NCI-H146 treated with DMSO at 0.1 percent for 48 hours (cell line): ENCODE results near the gene PRR14.
"Not testable (repeated sequence)": the region's sequence is repeated elsewhere in the genome, so short reads cannot be mapped to it uniquely, and the experiment has no call there.

ENCODE experiments used
- DNase-seq: peaks from one replicate; lab custom pipeline; 2025; ENCODE audit not compliant: unreplicated experiment; lab: John Stamatoyannopoulos, UW

PRR14 gene

DNA sequence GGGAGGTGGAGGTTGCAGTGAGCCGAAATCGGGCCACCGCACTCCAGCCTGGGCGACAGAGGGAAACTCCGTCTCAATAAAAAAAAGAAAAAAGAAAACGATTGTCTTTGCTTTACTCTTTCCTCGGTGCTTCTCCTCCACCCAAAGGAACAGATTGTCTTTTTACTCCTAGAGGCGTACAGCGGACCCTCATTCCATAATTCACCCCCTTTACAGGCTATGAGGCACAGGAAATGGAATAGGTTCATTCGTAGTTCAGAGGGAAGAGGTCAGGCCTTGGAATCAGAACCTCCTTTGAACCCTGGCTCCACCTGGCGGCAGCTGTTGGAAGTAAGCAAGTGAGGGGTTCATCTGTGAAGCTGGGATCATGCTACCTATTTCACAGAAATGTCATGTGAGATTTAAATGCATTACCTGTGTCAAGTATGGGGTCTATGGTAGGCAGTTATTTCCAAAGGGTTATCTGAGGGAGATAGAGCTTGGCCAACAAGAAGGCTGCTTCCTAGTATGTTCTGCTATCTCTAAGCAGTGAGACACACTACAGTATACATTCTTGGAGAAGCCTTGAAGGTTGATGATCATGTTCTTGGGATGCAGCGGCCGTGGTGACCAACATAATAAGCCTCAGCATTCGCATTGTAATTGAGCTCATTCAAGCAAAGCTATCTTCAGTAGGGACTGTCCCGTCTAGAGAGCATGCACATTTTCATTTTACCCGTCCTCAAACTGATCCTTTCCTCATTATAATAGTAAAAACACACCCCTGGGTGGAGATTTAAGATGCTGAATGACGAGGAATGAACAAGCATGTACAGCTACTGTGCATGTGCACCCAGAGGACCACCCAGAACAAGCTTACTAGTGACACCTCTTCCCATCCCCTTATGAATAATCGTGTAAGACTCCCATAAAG is 21.9 kb upstream of the PRR14 start:
- peak; percentile 72 for DNase-seq

DNA sequence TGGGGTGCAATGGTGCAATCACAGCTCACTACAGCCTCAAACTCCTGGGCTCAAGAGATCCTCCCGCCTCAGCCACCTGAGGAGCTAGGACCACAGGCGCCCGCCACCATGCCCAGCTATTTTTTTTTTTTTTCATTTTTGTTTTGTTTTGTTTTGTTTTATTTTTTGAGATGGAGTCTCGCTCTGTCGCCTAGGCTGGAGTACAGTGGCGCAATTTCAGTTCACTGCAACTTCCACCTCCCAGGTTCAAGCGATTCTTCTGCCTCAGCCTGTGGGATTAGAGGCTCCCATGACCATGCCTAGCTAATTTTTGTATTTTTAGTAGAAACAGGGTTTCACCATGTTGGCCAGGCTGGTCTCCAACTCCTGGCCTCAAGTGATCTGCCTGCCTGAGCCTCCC is 18.3 kb upstream of the PRR14 start:
- not testable (repeated sequence) for DNase-seq

DNA sequence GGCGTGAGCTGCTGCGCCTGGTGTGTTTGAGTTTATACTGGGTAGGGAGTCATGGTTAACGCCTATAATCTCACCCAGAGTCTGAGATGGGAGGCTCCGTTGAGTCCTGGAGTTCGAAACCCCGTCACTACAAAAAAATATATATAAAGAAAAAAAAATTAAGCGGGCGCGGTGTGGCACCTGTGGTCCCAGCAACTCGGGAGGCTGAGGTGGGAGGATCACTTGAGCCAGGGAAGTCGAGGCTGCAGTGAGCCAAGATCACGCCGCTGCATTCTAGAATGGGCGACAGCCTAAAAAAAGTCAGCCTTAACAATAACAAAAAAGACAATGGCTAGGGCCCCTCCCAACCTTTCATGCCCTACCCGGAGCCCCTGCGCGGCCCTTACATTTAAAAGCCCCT is 17.2 kb upstream of the PRR14 start:
- no peak for DNase-seq

DNA sequence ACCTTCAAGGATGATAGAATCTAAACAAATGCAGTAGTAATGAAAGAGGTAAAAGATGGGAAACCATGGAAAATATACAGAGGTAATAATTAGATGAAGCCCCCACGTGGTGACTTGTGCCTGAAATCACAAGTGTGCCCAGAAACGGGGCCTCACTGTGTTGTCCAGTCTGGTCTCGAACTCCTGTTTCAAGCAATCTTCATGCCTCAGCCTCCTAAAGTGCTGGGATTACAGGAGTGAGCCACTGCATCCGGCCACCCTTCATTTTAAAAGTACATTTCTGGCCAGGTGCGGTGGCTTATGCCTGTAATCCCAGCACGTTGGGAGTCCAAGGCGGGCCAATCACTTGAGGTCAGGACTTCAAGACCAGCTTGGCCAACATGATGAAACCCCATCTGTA is 14.2 kb upstream of the PRR14 start:
- DNase-seq: no peak

DNA sequence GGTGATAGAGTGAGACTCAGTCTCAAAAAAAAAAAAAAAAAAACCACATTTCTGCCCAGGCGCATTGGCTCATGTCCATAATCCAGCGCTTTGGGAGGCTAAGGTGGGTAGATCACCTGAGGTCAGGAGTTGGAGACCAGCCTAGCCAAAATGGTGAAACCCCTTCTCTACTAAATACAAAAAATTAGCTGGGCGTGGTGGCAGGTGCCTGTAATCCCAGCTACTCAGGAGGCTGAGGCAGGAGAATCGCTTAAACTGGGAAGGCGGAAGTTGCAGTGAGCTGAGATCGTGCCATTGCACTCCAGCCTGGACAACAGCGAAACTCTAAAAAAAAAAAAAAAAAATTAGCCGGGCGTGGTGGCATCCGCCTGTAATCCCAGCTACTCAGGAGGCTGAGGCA is 13.6 kb upstream of the PRR14 start:
- DNase-seq: not testable (repeated sequence)

DNA sequence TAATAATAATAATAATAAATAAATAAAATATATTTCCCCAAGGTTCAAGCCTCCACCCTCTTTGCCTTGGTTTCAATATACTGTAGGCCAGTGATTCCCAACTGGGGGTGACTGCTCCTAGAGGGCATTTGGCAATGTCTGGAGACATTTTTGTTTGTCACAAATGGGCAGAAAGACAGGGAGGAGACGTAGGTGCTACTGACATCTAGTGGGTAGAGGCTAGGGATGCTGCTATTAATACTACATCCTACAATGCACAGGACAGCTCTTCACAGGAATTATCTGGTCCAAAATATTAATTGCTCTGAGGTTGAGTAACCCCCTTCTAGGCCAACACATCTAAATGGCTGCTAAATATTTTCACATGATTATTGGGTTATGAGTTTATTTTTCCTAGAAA is 12.8 kb upstream of the PRR14 start:
- peak; percentile 55 for DNase-seq

DNA sequence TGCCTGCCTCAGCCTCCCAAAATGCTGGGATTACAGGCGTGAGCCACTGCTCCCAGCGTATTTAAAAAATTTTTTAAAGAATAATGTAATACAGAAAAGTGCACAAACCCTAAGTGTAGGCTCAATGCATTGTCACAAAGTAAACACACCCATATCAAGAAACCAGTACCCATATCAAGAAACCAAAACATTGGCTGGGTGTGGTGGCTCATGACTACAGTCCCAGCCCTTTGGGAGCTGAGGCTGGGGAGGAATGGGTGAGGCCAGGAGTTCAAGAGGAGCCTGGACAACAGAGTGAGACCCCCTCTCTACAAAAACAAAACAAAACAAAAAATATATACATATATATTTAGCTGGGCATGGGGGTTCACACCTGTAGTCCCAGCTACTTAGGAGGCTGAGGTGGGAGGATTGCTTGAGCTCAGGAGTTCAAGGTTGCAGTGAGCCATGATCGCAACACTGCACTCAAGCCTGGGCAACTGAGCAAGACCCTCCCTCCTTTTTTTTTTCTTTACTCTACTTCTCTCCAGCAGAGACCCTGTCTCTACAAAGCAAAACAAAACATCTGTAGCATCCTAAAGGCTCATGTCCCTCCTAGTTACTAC is 9.3 kb upstream of the PRR14 start:
- no peak for DNase-seq

DNA sequence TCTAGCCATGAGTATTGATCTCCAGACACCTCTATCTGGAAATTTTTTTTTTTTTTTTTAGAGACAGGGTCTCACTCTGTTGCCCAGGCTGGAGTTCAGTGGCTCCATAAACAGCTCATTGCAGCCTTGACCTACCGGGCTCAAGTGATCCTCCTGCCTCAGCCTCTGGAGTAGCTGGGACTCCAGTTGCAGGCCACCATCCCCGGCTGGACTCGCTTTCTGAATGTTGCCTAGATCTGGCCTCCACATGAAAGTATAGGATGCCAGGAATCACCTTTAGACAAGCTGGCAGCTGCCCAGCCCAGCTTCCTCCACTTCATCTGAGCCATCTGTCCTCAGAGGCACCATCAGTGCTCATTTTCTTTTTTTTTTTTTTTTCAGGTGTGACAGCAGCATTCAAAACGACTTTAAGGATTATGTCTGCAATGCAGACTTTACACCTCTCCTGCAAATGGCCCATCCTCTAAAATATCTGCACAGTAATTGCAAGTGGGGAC is 6.4 kb upstream of the PRR14 start:
- no peak for DNase-seq

DNA sequence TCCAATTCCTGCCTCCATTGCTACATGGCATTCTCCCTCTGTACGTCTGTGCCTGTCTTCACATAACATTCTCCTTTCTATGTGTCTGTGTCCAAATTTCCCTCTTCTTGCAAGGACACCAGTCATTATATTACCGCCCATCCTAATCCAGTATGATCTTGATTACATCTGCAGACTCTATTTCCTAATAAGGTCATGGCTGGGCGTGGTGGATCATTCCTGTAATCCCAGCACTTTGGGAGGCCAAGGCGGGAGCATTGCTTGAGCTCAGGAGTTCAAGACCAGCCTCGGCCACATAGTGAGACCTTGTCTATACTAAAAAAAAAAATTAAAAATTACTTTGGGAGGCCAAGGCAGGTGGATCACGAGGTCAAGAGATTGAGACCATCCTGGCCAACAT is 5.0 kb upstream of the PRR14 start:
- no peak for DNase-seq

DNA sequence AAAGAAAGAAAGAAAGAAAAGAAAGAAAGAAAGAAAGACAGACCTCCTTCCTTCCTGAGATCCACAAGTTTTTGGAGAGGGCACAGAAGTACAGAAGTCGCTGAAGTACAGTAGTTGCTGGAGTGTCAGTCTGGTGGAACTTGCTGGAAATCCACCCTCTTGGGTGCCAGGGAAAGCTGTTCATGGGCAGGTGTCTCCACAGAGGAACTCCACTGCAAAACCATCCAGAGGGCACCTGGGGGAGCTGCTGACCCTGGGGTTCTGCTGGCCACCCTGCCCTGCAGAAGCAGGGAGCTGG is 3.5 kb upstream of the PRR14 start:
- DNase-seq: no peak

DNA sequence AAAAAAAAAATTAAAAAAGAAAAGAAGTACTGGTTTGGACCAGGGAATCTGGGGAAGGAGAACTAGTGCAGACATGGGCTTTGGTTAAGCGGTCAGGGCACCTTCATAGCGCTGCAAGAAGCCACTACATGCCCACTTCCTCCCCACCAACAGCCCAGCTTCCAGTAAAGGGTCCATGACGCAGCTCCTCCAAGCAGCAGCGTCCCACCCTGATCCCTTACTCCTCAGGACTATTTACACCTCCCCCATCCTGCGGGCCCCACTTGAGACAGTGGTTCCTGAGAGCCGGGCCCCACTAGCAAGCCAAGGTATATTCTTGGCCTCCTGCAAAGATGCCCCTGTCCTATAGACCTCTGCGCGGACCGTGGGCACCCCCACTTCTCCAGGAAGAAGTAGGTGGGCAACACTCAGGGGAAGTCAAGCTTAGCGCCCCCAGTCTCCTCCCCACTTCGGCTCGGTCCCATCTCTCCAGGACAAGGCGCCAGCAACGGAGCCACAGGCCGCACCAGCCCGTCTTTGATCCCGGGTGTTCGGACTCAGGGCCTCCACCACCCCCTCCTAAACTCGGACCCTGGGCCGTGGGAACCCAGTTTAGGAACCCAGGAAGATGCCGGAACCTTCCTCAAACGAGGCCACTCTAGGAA is 913 bp upstream of the PRR14 start:
- no peak for DNase-seq

DNA sequence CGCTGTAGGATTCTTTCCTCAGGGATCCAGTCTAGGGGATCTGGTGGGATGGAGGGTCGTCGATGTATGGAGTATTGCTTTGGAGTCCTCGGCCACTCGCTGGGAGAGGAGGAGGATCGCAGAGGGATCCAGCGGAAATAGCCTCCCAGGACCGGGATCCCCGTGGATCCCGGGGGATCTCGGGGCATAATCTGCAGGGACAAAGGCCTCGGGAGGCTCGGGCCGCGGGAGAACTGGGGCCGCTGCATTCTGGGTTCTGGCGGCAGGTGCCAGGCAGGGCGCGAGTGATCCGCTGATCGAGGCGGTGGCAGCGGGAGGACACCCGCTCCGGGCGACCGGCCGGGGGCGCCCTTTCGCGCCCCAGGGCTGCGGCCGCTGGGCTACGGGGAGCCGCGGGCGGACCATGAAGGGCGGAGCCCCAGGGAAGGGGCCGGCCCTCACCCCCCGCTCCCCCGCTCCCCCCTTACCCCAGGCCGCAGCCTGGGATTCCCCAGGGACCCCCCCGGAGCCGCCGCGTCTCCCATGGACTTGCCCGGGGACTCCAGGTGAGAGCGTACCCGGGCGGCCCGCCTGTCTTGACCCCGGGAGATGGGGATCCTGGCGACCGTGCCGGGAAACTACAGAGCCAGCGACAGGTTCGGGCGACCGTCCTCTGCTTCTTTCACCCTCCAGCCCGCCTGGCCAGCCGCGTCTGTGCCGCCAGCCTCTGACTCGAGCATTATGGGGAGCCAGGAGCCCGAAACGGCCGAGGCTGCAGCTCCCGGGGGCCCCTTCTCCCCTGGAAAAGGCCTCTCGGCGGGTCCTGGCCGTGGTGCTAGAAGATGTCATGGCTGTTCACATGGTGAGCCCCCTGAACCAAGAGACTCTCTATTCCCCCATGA is 604 bp downstream of the PRR14 start:
- DNase-seq: peak; percentile 53

DNA sequence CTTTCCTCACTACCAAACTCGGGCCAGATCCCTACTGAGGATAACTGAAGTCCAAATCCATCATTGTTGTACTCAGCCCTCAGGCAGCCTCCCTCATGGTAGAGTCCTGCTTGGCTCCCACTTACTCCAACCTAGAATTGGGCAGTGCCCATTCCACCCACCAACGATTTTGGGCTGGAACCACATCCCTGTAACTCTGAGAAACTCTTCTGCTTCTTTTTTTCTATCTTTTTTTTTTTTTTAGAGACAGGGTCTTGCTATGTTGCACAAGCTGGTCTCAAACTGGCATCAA is 1.2 kb downstream of the PRR14 start:
- DNase-seq: no peak

DNA sequence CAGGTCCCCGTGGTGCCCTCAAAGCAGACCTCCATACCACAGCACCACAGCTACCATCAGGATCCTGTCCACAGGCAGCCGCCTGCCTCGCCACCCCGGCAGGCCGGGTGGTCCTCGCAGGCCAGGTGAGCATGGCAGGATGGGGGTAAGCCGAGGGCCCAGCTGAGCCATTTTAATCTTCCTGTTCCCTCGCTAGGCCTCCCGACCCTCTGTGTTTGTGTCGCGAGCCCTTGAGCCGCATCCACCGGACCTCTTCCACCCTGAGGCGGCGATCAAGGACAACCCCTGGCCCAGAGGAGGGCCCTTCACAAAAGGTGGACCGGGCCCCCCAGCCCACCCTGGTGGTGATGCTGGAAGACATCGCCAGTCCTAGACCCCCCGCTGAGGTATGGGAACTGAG is 2.0 kb downstream of the PRR14 start:
- DNase-seq: no peak

DNA sequence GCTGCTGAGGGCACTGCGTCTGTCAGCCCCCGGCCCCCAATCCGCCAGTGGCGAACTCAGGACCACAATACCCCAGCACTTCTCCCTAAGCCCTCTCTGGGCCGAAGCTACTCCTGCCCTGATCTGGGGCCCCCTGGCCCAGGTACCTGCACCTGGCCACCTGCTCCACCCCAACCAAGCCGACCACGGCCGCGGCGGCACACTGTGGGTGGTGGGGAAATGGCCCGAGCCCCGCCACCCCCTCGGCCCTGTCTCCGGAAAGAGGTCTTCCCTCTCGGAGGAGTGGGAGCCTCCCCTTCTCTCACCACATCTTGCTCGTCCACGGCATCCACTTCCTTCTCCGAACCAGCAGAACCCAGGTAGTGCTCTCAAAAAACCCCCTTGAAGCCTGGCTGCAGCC is 4.1 kb downstream of the PRR14 start:
- DNase-seq: no peak

DNA sequence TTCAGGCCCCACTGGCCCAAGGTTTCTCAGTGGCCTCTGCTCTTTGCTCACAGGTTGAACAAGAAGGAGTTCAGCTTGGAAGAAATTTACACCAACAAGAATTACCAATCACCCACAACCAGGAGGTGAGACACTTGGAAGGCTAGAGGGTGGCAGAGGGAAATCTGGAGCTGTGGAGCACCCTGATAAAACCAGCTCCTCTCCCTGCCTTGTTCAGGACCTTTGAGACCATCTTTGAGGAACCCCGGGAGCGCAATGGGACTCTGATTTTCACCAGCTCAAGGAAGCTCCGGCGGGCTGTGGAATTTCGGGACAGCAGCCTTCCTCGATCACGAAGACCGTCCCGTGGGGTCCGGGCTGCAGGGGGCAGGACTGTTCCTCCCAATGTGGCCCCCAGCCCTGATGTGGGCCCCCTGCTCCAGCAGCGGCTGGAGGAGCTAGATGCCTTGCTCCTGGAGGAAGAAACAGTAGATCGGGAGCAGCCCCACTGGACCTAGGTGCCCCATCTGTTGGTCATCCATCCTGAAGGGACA is 5.1 kb downstream of the PRR14 start:
- no peak for DNase-seq

DNA sequence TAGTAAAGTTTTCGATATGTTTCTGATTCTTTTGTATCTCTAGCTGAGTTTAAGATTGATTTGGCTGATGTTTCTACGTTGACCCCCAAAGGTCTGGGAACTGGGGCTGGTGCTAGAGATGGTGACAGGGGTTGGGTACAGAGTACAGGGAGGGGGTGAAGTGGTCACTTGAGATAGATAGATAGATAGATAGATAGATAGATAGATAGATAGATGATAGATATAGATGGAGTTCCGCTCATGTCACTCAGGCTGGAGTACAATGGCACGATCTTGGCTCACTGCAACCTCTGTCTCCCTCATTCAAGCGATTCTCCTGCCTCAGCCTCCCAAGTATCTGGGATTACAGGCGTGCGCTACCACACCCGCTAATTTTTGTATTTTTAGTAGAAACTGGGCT is 5.6 kb downstream of the PRR14 start:
- DNase-seq: no peak

DNA sequence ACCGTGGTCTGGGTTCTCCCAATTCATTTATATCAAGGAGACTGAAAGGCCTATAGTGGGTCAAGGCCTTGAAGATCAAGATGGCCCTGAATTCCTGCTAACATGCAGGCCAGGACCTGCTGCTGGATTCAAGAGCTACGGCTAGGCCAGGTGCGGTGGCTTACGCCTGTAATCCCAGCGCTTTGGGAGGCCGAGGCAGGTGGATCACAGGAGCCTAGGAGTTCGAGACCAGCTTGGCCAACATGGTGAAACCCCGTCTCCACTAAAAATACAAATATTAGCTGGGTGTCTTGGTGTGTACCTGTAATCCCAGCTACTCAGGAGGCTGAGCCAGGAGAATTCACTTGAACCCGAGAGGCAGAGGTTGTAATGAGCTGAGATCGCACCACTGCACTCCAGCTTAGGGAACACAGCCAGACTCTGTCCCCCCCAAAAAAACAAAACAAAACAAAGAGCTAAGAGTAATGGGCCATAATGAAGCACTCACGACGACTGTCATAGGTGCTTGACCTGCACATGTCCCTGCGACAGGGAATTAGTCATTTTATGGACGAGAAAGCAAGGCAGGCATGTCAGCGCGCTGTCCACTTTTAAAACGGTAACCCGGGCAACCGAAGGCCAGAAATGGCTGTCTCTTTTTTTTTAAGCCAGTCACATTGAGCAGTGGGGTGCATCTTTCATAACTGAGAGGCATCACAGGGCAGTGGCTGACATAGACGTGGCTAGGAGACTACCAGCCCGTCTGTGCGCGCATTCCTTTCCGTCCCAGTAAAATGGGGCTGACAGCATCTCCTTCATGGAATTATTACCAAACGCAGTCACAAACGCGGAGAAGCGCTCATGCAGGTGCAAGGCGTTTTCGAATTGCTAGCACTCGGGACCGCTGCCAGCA is 6.5 kb downstream of the PRR14 start:
- DNase-seq: no peak

DNA sequence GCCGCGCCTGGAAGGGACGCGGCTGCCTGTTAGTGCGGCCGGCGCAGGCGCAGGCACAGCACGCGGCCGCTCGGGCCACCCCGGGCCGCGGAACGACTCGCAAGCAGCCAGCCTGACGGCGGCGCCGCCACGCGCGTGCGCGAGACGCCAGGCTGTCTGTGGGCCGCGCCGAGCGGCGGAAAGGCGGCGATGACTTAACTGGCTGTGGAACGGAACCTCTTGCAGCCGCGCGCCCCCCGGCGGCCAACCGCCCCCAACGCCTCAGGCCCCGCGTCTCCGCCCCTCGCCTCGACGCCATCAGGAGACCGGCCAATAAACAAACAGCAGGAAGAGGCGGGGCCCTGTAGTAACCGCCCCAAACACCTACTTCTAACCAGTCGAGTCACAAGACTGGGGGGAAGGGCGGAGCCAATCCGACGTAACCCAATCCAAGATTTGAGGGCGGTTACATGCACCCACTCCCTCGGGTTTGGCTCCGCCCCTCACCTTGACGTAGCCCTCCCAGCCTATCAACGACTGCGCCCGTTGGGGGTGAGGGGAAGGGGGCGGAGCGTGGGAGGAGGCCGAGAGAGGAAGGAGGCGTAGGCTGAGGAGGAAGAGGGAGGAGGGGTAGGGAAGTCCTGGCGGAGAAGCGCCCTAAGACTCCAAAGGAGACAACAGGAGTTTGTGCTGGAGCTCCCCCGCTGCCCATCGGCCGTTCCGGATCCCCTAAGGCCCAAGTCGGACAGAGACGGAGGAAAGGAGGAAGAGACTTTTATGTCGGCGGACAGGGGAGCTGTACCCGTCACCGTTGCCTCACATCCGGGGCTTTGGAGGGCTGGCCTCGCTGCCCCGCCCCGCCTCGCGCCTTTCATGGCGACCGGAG is 7.3 kb downstream of the PRR14 start, which contains the start of gene FBRS:
TSS of gene FBRS (plus strand) at position 566 of the 865 bp plus-strand sequence. CDS start 1,088 bp downstream, outside the sequence.
- peak; percentile 99 for DNase-seq
